Right ventricle myocardium inferior (tissue), 1 donor: ENCODE data around the gene TGM4. TPM values are rescaled to one million over a fixed set of nuclear protein-coding genes. Genes with fewer than 3 reads are reported as not detected.
"Not testable (repeated sequence)": the region's sequence is repeated elsewhere in the genome, so short reads cannot be mapped to it uniquely, and the experiment has no call there.

ENCODE experiments used
- ATAC-seq: fragments of 200-7000 bp; cut with Tn5 transposase; one replicate; pipeline ENCODE4 v1.9.1; 2020; ENCODE audit warnings: mild to moderate bottlenecking, moderate library complexity
- DNase-seq: peaks from one replicate; pipeline ENCODE4 v3.0.0; 2021; ENCODE audit errors: missing footprints
- intact Hi-C: fragments of 100-400 bp; cut with DNase I; formaldehyde crosslinking; loops from one replicate; pipeline ENCODE4 v1.11.0; 2022
- long read RNA-seq: library from polyadenylated mRNA; unstranded; transcript quantifications from one replicate; pipeline ENCODE4 v2.0.0, GENCODE V29; 2021
- total RNA-seq: library from RNA; stranded (reverse); fragmentation: NEBNext Ultra II Directional; extraction: Animal tissue kit (Norgen Biotek cat#: 25700); gene quantifications from one replicate; pipeline ENCODE4 v1.2.1, GENCODE V29; 2021
- donor health status: DM: no; HTN: yes; CAD: no; lungs with severe emphysema.

TGM4 gene
- not detected for total RNA-seq
- long read RNA-seq: 0 reads

DNA sequence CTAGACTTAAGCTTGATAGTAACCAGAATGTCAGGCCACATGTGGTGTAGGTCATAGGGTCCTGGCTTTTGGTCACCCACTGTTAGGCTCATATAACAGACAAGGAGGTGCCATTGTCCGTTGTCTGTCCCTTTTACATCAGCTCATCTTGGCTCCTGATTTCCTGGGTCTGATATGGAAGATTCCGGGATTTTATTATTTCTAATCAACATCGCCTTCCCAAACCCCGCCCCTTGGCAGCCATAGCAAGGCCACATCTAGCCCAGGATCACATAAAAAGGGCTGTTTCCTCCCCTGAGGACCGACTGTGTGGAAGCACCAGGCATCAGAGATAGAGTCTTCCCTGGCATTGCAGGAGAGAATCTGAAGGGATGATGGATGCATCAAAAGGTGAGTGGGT, at the start of gene TGM4:
Gene TGM4, plus strand, starts transcription at position 301 of the 400 bp plus-strand sequence. Its CDS starts 71 bp downstream, at position 372.
- intact Hi-C loops: no loop called here
- ATAC-seq (no peak), DNase-seq (no peak)

DNA sequence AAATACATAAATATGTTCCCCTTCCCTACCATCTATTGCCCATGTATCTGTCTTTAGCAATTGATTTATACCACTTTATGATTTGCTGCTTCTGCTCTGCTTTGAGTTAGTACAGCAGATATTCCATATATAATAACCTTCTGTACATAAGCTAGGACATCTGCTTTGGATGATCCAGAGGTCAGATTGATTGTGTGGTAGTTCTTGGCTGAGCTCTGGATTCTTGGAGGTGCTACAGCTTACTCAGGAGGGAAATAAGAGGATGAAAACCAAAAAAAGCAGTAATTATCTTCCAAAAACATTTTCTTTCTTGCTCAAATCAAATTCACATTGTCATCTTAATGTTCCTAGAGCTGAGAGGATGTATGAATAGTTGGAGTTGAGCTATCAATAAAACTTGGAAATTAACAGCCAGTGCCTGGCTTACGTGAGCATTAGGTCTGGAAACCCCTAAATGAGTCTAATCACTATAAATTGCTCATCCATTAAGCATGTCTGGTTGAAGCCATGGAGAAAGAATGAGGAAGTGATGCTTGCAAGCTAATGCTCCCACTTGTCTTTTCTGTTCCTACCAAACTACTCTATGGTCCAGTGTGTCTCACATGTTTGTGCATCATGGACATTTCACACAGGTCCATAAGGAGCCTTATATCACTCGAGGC, 49.0 kb upstream of the TGM4 start:
- ATAC-seq: no peak
- intact Hi-C loops: no loop called here
- DNase-seq: no peak

GRCh38 chr3:44827196-44827595, 47.2 kb upstream of the TGM4 start:
- intact Hi-C loops: no loop called here
- ATAC-seq (no peak), DNase-seq (no peak)

- ATAC-seq: no peak
- intact Hi-C loops: no loop called here
Observed at GRCh38 chr3:44831232-44831631, 43.2 kb upstream of the TGM4 start.

GRCh38 chr3:44832032-44832431, 42.4 kb upstream of the TGM4 start:
- DNase-seq (no peak), ATAC-seq (peak; percentile 56)
- intact Hi-C loops: no loop called here

More at GRCh38 chr3:44831232-44831631, 43.2 kb upstream of the TGM4 start:
- DNase-seq: no peak

- ATAC-seq (no peak), DNase-seq (no peak)
- intact Hi-C loops: no loop called here
Observed at GRCh38 chr3:44832965-44833364, 41.4 kb upstream of the TGM4 start.

- DNase-seq: no peak
- intact Hi-C loops: no loop called here
- ATAC-seq: peak; percentile 39
Observed at GRCh38 chr3:44833394-44833793, 41.0 kb upstream of the TGM4 start.

DNA sequence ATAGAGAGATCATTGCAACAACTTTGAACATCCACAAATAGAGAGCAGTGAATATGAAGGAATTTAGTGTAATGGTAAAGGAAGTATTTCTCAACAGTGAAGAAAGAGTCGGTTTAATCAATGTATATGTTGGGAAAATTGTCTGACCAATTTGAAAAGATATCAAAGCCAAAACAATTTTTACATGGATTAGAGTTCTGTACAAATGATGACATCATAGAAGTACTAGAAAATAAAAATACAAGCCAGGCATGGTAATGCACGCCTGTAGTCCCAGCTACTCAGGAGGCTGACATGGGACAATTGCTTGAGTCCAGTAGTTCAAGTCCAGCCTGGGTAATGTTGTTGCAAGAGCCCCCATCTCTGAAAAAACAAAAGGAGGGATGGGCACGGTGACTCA, 38.7 kb upstream of the TGM4 start:
- DNase-seq (no peak), ATAC-seq (no peak)
- intact Hi-C loops: no loop called here

- intact Hi-C loops: no loop called here
- no peak for DNase-seq
- no peak for ATAC-seq
Observed at GRCh38 chr3:44842376-44842775, 32.0 kb upstream of the TGM4 start.

- intact Hi-C loops: no loop called here
- ATAC-seq: peak; percentile 97
- no peak for DNase-seq
Observed at GRCh38 chr3:44845528-44846520, 28.6 kb upstream of the TGM4 start.

DNA sequence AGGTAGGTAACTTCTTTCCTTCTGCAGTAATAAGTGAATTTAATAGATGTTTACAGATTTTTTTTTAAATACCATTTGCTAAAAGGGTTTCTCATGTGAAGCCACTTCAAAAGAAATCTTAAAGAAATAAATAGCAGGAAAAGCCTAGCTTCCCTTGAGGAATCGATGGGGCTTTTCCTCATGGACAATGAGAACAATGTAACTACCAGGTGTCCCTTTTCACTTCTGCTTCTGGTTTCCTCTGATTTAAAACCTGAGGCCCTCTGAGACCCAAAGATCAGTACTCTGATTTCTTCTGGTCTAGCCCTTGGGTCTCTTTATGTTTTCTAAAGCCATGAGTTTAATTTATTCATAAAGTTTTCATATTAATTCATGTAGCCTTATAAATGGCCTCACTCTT, 25.8 kb upstream of the TGM4 start:
- ATAC-seq (no peak), DNase-seq (no peak)
- intact Hi-C loops: no loop called here

DNA sequence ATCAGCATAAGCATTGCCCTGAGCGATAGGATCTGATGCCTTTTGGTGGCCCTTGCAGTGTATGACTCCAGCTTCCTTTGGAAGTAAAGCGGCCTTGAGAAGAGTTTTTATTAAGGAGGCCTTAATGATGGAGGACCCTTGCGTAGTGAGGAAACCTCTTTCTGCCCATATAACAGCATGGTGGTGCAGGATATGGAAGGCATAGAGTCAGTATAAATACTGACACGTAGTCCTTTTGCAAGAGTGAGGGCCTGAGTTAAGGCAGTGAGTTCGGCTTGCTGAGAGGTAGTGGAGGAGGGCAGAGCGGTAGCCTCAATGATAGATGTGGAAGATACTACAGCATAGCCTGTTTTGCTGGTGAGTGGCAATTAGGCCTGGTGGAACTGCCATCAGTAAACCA, 17.7 kb upstream of the TGM4 start:
- intact Hi-C loops, ATAC-seq, DNase-seq: not testable (repeated sequence)

GRCh38 chr3:44860117-44860516, 14.3 kb upstream of the TGM4 start:
- ATAC-seq (no peak), DNase-seq (no peak)
- intact Hi-C loops: loop anchor here (2.0 to 10.0 kb wide), 3 partner anchors 99 to 175 kb away; partner anchors contain the start of genes KIAA1143, KIF15 and ZNF502

DNA sequence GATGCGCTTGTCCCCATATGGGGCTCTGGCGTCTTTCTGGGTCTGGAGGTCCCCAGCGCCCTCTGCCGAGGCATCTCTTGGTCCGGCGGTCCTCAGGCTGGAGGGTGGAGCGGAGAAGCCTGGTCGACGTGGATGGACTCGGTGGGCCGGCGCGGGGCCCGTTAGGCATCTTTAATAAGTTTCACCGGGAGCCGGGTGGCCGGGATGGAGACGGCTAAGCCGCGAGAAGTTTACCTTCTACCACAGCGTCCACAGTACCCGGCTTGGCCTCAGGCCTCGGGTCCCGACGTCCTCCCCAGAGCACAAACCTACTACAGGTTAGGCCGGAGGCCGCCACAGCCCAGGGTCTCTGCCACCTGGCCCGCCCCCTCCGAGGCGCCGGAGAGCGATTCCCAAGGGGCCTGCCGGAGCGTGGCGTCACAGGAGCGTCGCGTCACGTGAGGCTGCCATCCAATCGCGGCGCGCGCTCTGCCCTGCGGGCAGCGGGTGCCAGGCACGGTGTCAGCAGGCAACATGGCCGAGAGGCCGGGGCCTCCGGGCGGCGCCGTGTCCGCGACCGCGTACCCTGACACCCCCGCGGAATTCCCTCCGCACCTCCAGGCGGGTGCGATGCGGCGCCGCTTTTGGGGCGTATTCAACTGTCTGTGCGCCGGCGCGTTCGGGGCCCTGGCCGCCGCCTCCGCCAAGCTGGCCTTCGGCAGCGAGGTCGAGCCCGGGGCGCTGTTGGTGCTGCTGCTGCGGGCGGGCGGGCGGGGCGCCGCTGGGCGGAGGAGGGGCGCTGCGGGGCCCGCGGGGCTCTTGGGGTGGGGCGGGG, 12.8 kb upstream of the TGM4 start, which contains the start of gene TMEM42:
Gene TMEM42, plus strand, starts transcription at position 501 of the 814 bp plus-strand sequence. Its CDS starts 13 bp downstream, at position 514.
- ATAC-seq (peak; percentile 98), DNase-seq (peak; percentile 96)
- intact Hi-C loops: loop anchor here (2.0 to 10.0 kb wide), 3 partner anchors 101 to 173 kb away; partner anchors contain the start of genes KIAA1143, KIF15 and ZNF502

GRCh38 chr3:44862226-44862637, 12.2 kb upstream of the TGM4 start:
- DNase-seq: no peak
- intact Hi-C loops: loop anchor here (5.0 to 10.0 kb wide), 2 partner anchors 150 to 173 kb away; partner anchors contain the start of gene ZNF502
- ATAC-seq: no peak

DNA sequence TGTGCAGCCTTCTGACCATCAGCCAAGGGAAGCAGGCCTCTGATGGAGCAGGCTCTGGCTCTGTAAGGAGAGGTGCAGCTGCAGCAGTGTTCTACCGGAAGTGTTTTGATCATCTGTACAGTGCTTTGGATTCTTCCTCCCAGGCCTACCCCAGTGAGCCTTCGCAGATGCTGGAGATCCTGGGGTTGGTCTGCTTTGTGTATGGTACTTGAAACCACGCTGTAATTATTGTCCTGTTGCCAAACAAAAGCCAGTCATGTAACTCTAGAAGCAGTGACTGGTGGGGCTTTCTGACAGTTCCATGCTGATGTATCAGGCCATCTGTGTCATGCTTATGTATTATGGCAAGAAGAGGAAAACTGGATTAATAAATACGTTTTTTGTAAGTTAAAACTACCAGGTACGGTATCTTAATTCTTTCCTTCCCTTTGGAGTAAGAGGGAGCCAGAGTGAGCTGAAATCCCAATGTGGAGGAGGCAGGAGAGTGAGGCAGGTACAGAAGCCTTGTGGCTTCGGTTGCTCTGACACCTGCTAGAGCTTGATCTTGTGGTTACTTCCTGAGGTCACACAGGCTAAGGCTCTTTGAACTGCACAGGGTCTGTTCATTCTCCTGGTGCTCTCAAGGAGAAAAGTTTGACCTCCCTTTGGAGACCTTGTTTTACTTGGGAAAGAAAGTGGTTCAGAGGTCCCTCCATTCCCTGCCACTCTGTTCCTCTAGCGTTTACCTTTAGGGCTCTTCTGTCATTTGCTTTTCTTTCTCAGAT, 9.0 kb upstream of the TGM4 start:
- intact Hi-C loops: loop anchor here (10.0 kb wide), 1 partner anchor 169 kb away; no protein-coding TSS in a partner anchor
- ATAC-seq: no peak
- DNase-seq: no peak

- intact Hi-C loops: loop anchor here (10.0 kb wide), 1 partner anchor 167 kb away; no protein-coding TSS in a partner anchor
- DNase-seq (no peak), ATAC-seq (no peak)
Observed at GRCh38 chr3:44867421-44868111, 6.8 kb upstream of the TGM4 start.
